ENCODE data around the gene LY9. TPM values are rescaled to one million over a fixed set of nuclear protein-coding genes. Genes with fewer than 3 reads are reported as not detected.

Gene LY9
- total RNA-seq, 1 experiment from 2014 or later, result not detected

DNA sequence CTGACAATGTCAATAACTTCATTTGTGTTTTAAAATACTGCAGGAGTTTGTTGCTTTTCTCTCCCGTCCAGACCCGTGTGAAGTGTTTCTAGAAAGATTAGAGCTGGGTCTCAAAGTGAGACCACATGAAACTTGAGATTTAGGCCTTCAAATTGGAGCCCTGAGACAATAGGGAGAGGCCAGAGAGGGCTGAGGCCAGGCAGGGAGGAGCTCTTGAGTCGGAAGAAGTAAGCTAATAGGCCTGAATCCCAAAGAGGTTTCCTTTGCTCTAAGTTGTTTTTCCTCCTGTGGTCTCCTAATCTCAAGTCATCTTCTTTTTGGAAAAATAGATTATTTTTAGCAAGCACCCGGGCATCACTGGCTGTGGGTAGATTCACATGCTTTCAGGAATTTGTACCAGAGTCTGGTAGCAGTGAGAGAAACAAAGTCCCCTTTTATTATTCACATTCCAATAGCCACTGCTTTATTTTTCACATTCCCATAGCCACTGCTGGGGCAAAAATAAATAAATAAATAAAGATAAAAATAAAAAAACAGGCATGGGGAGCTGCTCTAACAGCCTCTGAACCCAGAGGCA is 41.1 kb downstream of the LY9 start:
- peak; percentile 33 for DNase-seq (ENCODE audit: low read depth)

GRCh38 chr1:160837558-160838205 is 41.7 kb downstream of the LY9 start:
- peak; percentile 68 for DNase-seq (ENCODE audit: low read depth)

DNA sequence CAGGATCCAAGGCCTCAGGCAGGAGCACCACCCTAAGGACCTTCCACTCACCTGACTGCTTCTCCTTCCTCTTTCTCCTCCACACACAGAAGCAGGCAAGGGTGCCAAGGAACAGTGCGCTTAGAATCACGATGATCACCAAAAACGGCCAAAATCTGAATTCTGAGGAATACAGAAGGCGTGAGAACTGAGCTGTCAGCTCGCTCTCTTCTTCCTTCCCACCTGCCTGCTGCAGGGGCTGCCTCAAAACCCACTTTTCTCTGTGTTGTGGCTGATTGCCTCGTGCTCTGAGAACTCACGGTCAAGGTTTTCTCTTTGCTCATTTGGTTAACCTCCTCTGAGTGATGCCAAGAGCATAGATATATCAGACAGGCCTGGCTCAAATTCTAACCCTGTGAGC is 42.9 kb downstream of the LY9 start:
- DNase-seq (ENCODE audit: low read depth), result no peak

DNA sequence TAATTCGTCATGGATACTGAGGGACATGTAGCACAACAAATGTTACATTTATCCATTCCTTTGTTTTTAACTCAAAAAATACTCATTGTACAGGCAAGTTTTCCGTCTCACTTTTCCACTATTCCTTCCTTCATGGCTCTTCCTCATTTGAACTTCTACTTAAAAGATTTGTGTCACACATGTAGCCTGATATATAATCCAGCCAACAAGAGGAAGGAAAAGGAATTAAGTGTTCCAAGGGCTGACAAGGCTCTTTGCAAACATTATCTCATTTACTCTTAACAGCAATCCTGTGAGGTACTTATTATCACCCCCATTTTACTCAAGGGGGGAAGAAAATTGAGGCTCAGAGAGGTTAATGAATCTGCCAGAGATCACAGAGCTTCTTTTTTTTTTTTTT is 43.8 kb downstream of the LY9 start:
- DNase-seq (ENCODE audit: low read depth), result no peak

DNA sequence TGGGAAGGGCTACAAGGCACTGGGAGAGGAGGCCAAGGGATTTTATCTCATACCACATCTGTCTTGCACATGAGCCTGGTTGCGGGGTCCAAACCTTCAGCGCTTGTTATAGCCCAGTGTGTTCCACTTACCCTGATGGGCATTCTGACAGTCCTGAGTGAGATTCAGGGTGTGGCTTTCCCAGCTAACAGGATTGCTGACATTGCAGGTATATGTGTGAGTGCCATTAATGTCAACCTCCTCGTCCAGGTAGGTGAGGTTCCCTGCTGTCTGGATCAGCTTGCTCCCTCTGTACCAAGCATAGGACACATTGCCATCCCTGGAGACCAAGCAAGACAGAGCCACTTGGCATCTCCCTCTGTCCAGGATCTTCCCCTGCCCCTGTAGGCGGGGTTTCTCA is 45.1 kb downstream of the LY9 start:
- no peak for DNase-seq (ENCODE audit: low read depth)

- DNase-seq (ENCODE audit: low read depth), result no peak
These were observed 48.7 kb downstream of the LY9 start for GRCh38 chr1:160844447-160845232.

- no peak for DNase-seq (ENCODE audit: low read depth)
These were observed 50.3 kb downstream of the LY9 start for GRCh38 chr1:160846281-160846680.

- DNase-seq (ENCODE audit: low read depth), result no peak
These were observed 54.6 kb downstream of the LY9 start for GRCh38 chr1:160850541-160850940.

DNA sequence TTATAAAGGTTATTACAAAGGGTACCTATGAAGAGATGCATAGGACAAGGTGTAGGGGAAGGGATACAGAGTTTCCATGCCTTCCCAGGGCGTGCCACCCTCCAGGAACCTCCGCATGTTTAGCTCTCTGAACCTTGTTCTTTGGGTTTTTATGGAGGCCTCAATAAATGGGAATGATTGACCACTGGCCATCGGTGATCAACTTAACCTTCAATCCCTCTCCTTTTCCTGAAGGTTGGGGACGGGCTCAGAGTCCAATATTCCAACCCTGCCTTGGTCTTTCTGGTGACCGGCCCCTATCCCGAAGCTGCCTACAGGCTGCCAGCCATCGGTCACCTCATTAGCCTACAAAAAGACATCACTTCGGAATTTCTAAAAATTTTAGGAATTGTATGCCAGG is 55.0 kb downstream of the LY9 start:
- DNase-seq (ENCODE audit: low read depth), result no peak

DNA sequence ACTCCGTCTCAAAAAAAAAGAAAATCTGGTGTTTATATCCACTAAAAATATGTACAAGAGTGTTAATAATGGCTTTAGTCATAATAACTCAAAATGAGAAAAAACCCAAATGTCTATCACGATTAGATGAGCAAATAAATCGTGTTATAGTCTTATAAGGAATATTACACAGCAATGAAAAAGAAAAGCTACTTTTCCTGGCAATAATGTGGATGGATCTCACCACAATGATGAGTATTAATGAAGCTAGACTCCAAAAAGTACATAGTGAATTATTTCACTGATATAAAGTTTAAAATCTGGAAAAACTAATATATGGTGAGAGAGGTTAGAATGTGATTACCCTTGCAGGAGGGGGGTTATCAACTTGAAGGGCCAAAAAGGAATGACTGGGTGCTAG is 57.0 kb downstream of the LY9 start:
- no peak for DNase-seq (ENCODE audit: low read depth)

GRCh38 chr1:160853754-160854153 is 57.8 kb downstream of the LY9 start:
- DNase-seq (ENCODE audit: low read depth), result no peak

- DNase-seq (ENCODE audit: low read depth), result no peak
These were observed 59.4 kb downstream of the LY9 start for GRCh38 chr1:160855181-160855981.

GRCh38 chr1:160858097-160858496 is 62.1 kb downstream of the LY9 start:
- no peak for DNase-seq (ENCODE audit: low read depth)

- no peak for DNase-seq (ENCODE audit: low read depth)
These were observed 62.5 kb downstream of the LY9 start for GRCh38 chr1:160858507-160858906.

GRCh38 chr1:160859166-160859565 is 63.2 kb downstream of the LY9 start:
- no peak for DNase-seq (ENCODE audit: low read depth)

DNA sequence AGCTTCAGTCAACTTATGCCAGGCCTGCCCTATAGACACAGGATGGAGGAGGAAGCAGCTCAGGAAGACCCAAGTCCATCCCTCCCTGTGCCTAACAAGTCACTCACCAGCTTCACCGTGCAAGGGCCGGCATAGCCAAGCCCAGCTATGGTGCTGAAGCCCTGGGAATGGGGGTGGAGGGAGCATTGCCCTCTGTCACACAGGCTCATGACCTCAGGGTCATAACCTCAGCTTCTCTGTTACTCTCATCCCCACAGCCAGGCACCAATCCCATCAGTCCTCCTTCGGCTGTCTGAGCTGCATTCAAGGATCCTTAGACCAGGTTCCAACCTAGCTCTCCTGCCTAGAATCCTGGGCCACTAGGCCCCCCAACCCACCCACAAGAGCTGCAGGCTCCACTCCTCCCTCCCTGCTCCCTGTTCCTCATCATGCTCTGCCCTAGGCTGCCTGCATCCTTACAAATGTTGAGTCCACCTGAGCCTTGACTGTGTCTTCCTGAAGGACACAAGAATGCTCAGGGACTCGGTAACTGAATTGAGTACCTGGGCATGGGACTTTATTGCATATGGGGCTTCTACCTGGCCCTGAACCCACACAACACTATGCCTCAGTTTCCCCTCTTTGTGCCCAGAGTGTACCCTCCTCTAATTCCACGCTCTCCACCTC is 65.0 kb downstream of the LY9 start:
- DNase-seq (ENCODE audit: low read depth), result no peak

DNA sequence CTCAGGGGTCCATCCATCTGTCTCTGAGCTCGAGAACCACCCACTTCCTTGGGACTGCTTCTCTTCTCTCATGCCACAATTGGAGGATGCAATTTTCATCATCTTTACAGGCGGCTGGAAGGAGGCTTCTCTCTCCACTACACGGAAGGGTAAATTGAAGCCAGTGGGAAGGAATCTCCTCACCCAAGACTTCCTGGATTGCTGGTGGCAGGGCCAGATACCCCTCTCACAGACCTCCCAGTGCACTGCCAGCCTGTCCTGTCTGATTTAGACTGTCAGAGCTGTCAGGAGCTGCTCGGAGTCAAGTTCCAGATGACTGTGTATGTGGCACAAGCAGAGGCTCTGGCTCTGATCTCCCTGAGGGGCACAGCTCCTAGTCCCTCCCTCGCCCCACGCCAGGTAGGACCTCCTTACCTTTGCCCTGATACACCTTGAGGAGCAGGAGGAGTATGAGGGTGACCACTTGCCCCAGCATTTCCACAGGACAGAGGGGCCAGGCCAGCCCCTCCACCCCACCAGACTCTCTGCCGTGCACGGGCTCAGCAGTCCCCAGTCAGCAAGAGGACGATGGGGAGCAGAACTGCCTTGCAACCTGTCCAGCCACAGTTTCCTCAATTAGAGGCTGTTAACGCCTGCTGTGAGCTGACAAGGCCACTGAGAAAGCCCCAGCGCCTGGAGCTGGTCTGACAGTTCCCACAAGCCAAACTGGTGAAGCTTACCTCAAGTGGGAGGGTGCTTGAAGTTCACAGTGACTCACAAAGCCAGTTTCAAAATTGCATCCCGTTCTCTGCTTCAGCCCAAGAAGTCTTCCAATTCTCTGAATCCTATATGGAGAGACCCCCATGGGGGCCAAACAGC is 66.5 kb downstream of the LY9 start, which contains the start of gene CD244:
CD244 (minus strand) TSS at position 685 of the 858 bp plus-strand sequence; CDS start at position 475, 210 bp downstream.
- no peak for DNase-seq (ENCODE audit: low read depth)

GRCh38 chr1:160863061-160863773 is 67.2 kb downstream of the LY9 start:
- no peak for DNase-seq (ENCODE audit: low read depth)

DNA sequence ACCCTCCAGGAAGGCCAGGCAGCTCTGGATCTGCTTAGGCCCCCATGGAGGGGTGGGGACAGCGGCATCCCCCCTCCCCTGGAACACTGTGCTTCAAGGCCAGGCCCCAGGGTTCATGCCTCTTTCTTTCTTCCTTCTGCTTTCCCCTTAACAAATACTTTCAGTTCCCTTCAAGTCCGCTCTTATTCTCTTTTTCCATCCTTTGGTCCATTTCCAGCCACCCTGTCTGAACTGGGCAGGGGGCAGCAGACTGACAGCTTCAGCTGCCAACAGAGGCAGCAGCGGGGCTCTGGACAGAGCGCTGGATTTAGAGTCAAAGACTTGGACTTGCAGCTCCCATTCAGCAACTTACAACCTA is 67.8 kb downstream of the LY9 start:
- DNase-seq (ENCODE audit: low read depth), result no peak

DNA sequence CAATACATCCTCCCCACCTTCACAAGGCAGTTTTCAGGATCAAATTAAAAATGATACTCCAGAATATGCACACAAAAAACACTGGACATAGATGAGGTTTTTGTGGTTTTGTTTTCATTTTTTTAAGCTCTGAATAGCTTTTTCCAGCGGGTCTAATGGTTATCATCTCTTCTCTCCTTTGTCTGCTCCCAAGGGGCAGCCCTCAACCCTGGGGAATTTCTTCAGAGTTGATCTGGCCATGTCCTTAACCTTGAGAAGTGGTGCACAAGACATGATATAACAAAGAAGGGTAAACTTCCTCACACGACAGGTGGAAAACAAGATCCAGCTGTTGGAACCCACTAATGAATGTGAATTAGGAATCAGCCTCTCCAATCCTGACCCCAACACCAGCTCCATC is 68.2 kb downstream of the LY9 start:
- DNase-seq (ENCODE audit: low read depth), result no peak

Data from RPMI7951 (cell line).